Type B pancreatic cell (in vitro differentiated cells): ENCODE measurements around the gene CLUH. TPM values are rescaled to one million over a fixed set of nuclear protein-coding genes. Genes with fewer than 3 reads are reported as not detected.
A peak's percentile ranks its signal among the peaks of the same experiment; 100 is the strongest.

Experiments
- DNase-seq: peaks from one replicate; pipeline ENCODE4 v3.0.0; 2021; ENCODE audit warnings: mixed read lengths; ENCODE audit not compliant: unreplicated experiment; ENCODE audit errors: extremely low spot score
- H3K27ac Mint-ChIP-seq: 2 replicates; pipeline ENCODE4 v1.8.0; 2021; ENCODE audit warnings: mild to moderate bottlenecking, mixed read lengths
- H3K27me3 Mint-ChIP-seq: 2 replicates; pipeline ENCODE4 v1.8.0; 2021; ENCODE audit warnings: mixed read lengths
- H3K36me3 Mint-ChIP-seq: 2 replicates; pipeline ENCODE4 v1.8.0; 2021; ENCODE audit warnings: mixed read lengths
- H3K4me1 Mint-ChIP-seq: one replicate; pipeline ENCODE4 v1.8.0; 2021; ENCODE audit warnings: mixed read lengths; ENCODE audit not compliant: unreplicated experiment
- H3K4me3 Mint-ChIP-seq: 2 replicates; pipeline ENCODE4 v1.8.0; 2021; ENCODE audit warnings: mild to moderate bottlenecking, mixed read lengths
- H3K9me3 Mint-ChIP-seq: 2 replicates; pipeline ENCODE4 v1.8.0; 2021; ENCODE audit warnings: mixed read lengths
- CTCF ChIP-seq: fragments of 200-600 bp; sonication (generic); conservative IDR thresholded peaks from 2 replicates; pipeline ENCODE4 v1.5.0; 2021; ENCODE audit warnings: antibody characterized with exemption, mild to moderate bottlenecking
- total RNA-seq: library from RNA; stranded (reverse); gene quantifications from 2 replicates; pipeline ENCODE4 v1.2.1, GENCODE V29; 2021; ENCODE audit warnings: low replicate concordance

Gene CLUH
- total RNA-seq, 1 donor from 2014 or later = 77.0 TPM

DNA sequence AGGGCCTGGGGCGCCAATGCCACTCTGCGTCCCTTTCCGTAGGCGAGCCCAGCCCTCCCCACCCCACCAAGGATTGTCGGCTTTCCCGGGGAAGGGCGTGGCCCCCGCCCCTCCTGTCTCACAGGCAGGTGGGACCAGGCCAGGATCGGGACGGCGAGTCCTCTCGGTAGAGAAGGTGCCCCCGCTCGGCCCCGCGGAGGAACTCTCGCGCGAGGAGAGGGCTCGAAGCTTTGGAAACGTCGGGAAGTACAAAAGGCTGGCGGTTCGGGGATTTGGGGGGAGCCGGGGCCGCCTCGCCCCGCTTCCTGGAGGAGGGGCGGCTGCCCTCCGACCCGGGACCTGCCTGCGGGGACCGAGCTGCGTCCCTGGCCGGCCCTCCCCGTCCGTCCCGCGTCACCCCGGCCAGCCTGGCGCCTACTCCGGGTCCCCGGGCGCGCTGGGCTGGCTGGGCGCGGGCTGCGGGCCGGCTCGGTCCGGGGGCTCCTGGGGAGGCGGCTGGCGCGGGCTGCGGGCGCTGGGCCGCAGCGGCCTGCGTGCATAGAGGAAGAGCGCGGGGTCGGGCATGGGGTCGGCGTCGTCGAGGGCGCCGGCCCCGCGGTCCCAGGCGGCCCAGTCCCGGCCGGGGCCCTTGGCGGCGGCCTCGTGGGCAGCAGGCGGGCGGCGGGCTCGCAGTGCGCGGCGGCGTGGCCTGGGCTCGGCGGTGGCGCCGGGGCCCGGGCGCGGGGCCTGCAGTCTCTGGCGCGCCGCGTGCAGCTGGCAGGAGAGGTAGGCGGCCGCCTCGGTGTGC is 12.6 kb upstream of the CLUH start:
- no peak overlapping the region for H3K27ac Mint-ChIP-seq
- peaks cover 39% of the 10 kb centered on the region for H3K27me3 Mint-ChIP-seq
- TF ChIP-seq CTCF = no peak
- no peaks in the 10 kb centered on the region for H3K9me3 Mint-ChIP-seq
- H3K4me3 Mint-ChIP-seq = peak overlapping the region; percentile 72
- no peak for DNase-seq
- H3K4me1 Mint-ChIP-seq = peaks cover 6% of the 10 kb centered on the region
- H3K36me3 Mint-ChIP-seq = no peaks in the 10 kb centered on the region

DNA sequence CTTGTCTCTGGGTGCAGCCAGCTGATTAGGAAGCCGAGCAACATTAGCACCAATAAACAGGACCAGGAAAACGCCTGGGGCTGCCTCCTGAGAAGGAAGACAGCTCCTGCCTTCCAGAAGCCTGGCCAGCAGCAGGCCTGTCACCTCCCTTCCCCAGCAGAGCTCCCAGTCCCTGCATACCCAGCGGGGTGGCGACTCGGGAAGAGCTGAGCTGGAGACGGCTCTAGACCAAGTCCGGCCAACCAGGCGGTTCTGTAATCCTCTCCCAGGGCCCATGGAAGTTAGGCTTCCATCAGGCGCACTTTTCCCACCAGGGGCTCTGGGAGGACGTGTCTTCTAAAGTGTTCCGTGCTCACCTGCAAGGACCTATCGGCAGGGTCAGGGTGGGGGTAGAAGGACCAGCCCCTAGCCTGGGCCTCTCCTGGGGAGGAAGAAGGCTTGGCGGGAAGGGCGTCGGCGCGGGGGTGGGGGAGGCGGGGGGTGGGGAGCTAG is 12.0 kb upstream of the CLUH start:
- Mint-ChIP-seq H3K9me3 (no peaks in the 10 kb centered on the region), H3K4me3 (peak overlapping the region; percentile 68), H3K4me1 (peaks cover 6% of the 10 kb centered on the region), H3K27me3 (peaks cover 39% of the 10 kb centered on the region), H3K27ac (peak overlapping the region; percentile 50), H3K36me3 (no peaks in the 10 kb centered on the region)
- DNase-seq = no peak
- no peak for TF ChIP-seq CTCF

DNA sequence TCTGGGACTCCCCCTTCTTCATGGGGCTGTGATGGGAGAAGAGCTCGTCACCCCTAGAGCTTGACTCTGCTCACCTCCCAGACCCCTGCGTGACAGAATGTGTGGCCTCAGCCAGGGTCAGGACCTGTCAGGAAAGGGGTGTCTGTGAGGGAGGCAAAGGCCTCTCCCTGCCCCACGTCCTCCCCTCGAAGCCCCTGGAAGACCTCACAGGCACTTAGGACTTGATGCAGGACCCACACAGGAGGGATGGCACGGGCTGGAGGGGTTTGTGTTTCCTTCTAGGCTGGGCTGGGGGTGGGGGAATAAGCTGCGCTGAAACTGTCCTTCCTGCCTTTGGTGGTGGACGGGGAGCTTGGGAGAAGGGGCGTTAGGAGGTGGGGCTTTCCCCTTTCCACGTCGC is 11.0 kb upstream of the CLUH start:
- TF ChIP-seq CTCF = no peak
- Mint-ChIP-seq H3K36me3 (no peaks in the 10 kb centered on the region), H3K4me1 (peaks cover 6% of the 10 kb centered on the region), H3K4me3 (no peak overlapping the region), H3K27me3 (peaks cover 39% of the 10 kb centered on the region), H3K27ac (no peak overlapping the region), H3K9me3 (no peaks in the 10 kb centered on the region)
- DNase-seq = no peak

- H3K4me1 Mint-ChIP-seq = peaks cover 6% of the 10 kb centered on the region
- TF ChIP-seq CTCF = no peak
- no peaks in the 10 kb centered on the region for H3K9me3 Mint-ChIP-seq
- H3K4me3 Mint-ChIP-seq = no peak overlapping the region
- no peaks in the 10 kb centered on the region for H3K36me3 Mint-ChIP-seq
- peaks cover 32% of the 10 kb centered on the region for H3K27me3 Mint-ChIP-seq
- no peak overlapping the region for H3K27ac Mint-ChIP-seq
- DNase-seq = no peak
Measured at GRCh38 chr17:2721603-2722002, 10.0 kb upstream of the CLUH start.

- no peak overlapping the region for H3K4me3 Mint-ChIP-seq
- no peak for TF ChIP-seq CTCF
- no peaks in the 10 kb centered on the region for H3K36me3 Mint-ChIP-seq
- H3K27me3 Mint-ChIP-seq = peaks cover 22% of the 10 kb centered on the region
- no peaks in the 10 kb centered on the region for H3K4me1 Mint-ChIP-seq
- no peak for DNase-seq
- no peaks in the 10 kb centered on the region for H3K9me3 Mint-ChIP-seq
- H3K27ac Mint-ChIP-seq = no peak overlapping the region
Measured at GRCh38 chr17:2719861-2720260, 8.3 kb upstream of the CLUH start.
